ENCODE measurements around the gene KDM8.

DNA sequence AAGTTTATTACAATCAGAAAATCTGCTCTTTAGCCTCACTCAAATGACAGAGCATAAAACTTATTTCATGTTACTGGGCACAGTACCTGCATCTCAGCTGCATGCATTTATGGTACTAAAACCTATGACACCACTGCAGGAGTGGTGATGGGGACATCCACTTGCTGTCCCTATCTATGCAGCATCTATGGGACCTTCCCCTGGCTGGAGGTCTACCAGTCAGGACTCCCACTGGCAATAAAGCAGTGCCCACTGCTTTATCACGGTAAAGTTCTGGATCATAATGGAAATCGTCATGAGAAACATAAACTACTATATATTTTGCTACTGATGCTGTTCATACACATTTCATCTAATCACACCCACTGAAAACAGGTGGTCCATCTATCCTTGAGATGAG lies 39.1 kb downstream of the KDM8 start:
- TF ChIP-seq, protein P1, sequence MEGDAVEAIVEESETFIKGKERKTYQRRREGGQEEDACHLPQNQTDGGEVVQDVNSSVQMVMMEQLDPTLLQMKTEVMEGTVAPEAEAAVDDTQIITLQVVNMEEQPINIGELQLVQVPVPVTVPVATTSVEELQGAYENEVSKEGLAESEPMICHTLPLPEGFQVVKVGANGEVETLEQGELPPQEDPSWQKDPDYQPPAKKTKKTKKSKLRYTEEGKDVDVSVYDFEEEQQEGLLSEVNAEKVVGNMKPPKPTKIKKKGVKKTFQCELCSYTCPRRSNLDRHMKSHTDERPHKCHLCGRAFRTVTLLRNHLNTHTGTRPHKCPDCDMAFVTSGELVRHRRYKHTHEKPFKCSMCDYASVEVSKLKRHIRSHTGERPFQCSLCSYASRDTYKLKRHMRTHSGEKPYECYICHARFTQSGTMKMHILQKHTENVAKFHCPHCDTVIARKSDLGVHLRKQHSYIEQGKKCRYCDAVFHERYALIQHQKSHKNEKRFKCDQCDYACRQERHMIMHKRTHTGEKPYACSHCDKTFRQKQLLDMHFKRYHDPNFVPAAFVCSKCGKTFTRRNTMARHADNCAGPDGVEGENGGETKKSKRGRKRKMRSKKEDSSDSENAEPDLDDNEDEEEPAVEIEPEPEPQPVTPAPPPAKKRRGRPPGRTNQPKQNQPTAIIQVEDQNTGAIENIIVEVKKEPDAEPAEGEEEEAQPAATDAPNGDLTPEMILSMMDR (IDR thresholded peaks at IDR 0.05; ENCODE audit: low read length) = no peak
- no peak for TF ChIP-seq EZH2 (IDR thresholded peaks at IDR 0.05; ENCODE audit: borderline replicate concordance, low read length)

All from OCI-LY1 (cell line).